Activated CD4-positive, alpha-beta T cell treated with anti-CD3 and anti-CD28 coated beads, Interleukin-2, amount 10 ng/mL, durations not matched to agents 24 days and 14 days (primary cell): ENCODE data around the gene CHPT1. TPM values are rescaled to one million over a fixed set of nuclear protein-coding genes. Genes with fewer than 3 reads are reported as not detected.
A peak's percentile ranks its signal among the peaks of the same experiment; 100 is the strongest.

Source experiments
- DNase-seq: peaks from one replicate; pipeline ENCODE4 v3.0.0; 2022
- H3K27ac Mint-ChIP-seq: one replicate; pipeline ENCODE4 v1.8.0; 2022; ENCODE audit warnings: mild to moderate bottlenecking, mixed read lengths
- H3K27me3 Mint-ChIP-seq: one replicate; pipeline ENCODE4 v1.8.0; 2022; ENCODE audit warnings: mixed read lengths
- H3K36me3 Mint-ChIP-seq: one replicate; pipeline ENCODE4 v1.8.0; 2022; ENCODE audit warnings: low read depth, mild to moderate bottlenecking, mixed read lengths
- H3K4me1 Mint-ChIP-seq: one replicate; pipeline ENCODE4 v1.8.0; 2021; ENCODE audit warnings: mixed read lengths
- H3K4me3 Mint-ChIP-seq: one replicate; pipeline ENCODE4 v1.8.0; 2022; ENCODE audit warnings: mild to moderate bottlenecking, moderate library complexity, mixed read lengths
- H3K9me3 Mint-ChIP-seq: one replicate; pipeline ENCODE4 v1.8.0; 2021; ENCODE audit warnings: mixed read lengths
- intact Hi-C: fragments of 100-400 bp; cut with micrococcal nuclease; formaldehyde crosslinking; loops from one replicate; pipeline ENCODE4 v1.15.1; 2023
- total RNA-seq: library from RNA; stranded (reverse); gene quantifications from 2 replicates; pipeline ENCODE4 v1.2.3, GENCODE V29; 2022

Gene CHPT1
- total RNA-seq, 1 donor from 2014 or later = 13.9 TPM

DNA sequence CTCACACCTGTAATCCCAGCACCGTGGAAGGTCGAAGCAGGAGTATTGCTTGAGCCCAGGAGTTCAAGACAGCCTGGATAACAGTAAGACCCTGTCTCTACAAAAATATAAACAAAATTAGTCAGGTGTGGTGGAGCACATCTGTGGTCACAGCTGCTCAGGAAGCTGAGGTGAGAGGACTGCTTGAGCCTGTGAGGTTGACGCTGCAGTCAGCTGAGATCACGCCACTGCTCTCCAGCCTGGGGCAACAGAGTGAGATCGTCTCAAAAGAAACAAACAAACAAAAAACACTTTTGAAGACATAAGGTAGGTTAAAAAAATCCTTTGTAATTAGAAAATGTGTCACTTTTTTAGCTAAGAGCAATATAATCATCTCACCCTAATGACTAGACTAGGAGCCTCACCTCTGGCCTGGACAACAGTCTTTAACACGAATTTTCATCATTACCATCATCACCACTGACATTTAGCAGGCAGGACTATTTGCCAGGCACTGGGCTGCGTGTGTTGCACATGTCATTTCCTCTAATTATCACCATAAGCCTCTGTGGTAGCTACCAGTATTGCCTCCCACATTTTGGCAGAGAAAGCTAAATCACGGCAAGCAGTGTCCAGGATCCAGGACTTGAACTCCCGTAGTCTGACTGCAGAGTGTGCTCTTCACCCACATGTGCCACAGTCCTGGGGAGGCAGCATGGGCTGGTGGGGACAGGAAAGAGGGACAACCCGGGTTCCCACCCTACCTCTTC, 46.5 kb downstream of the CHPT1 start:
- H3K4me1 Mint-ChIP-seq = peaks cover 4% of the 10 kb centered on the region
- intact Hi-C loops = loop anchor here (5.0 kb wide), 1 partner anchor 47 kb away; the partner anchor contains the start of gene CHPT1
- H3K9me3 Mint-ChIP-seq = no peaks in the 10 kb centered on the region
- DNase-seq = peak; percentile 55
- peaks cover 30% of the 10 kb centered on the region for H3K36me3 Mint-ChIP-seq
- H3K4me3 Mint-ChIP-seq = no peak overlapping the region
- H3K27ac Mint-ChIP-seq = no peak overlapping the region
- no peaks in the 10 kb centered on the region for H3K27me3 Mint-ChIP-seq

- Mint-ChIP-seq H3K4me3 (no peak overlapping the region), H3K27ac (no peak overlapping the region), H3K27me3 (no peaks in the 10 kb centered on the region), H3K9me3 (no peaks in the 10 kb centered on the region), H3K36me3 (peaks cover 43% of the 10 kb centered on the region), H3K4me1 (peaks cover 4% of the 10 kb centered on the region)
- DNase-seq = no peak
- intact Hi-C loops = no loop called here
These were observed 48.0 kb downstream of the CHPT1 start for GRCh38 chr12:101745481-101745880.

DNA sequence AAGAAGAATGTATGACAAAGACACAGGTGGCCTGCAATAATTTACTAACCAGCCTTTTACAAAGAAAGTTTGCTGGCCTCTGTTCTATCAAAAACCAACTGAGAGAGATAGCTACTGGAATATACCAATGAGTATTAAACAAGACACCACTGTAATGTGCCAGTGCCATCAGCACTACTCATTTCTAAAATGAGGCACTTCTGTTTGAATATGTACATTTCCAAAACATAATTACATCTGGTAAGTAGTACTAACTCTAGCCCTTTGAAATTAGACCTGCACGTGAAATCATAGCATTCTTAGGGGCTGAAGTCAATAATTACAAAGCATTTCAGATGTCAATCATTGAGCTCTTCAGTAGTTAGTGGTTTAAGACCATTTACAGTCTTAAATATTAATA, 48.8 kb downstream of the CHPT1 start:
- H3K27me3 Mint-ChIP-seq = no peaks in the 10 kb centered on the region
- H3K27ac Mint-ChIP-seq = no peak overlapping the region
- H3K4me1 Mint-ChIP-seq = peaks cover 5% of the 10 kb centered on the region
- no peak for DNase-seq
- no peaks in the 10 kb centered on the region for H3K9me3 Mint-ChIP-seq
- intact Hi-C loops = no loop called here
- H3K36me3 Mint-ChIP-seq = peaks cover 48% of the 10 kb centered on the region
- H3K4me3 Mint-ChIP-seq = no peak overlapping the region

DNA sequence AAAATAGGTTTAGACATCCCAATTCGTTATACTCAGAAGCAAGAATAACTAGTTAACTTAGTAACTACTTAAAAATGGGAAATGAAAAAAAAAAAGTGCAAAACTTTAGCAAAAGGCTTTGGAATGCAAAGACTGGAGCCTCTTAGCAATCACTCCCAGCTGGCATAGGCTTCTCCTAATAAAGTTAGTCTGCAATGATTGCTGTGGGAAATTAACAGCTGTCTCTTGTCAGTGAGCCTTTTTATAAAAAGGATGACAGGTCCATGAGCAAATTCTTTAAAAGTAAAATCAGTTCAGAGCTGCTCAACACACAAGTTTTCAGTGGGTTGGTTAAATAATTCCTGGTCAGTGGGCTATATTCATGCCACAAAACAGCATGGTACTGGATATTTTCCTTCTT, 49.2 kb downstream of the CHPT1 start:
- no peak for DNase-seq
- no peaks in the 10 kb centered on the region for H3K27me3 Mint-ChIP-seq
- H3K27ac Mint-ChIP-seq = no peak overlapping the region
- peaks cover 5% of the 10 kb centered on the region for H3K4me1 Mint-ChIP-seq
- H3K36me3 Mint-ChIP-seq = peaks cover 50% of the 10 kb centered on the region
- no peak overlapping the region for H3K4me3 Mint-ChIP-seq
- no peaks in the 10 kb centered on the region for H3K9me3 Mint-ChIP-seq
- intact Hi-C loops = no loop called here

- intact Hi-C loops = no loop called here
- Mint-ChIP-seq H3K36me3 (peaks cover 54% of the 10 kb centered on the region), H3K9me3 (no peaks in the 10 kb centered on the region), H3K4me3 (no peak overlapping the region), H3K27me3 (no peaks in the 10 kb centered on the region), H3K4me1 (peaks cover 5% of the 10 kb centered on the region), H3K27ac (no peak overlapping the region)
- DNase-seq = no peak
These were observed 50.3 kb downstream of the CHPT1 start for GRCh38 chr12:101747697-101748096.

- Mint-ChIP-seq H3K4me3 (no peak overlapping the region), H3K36me3 (peaks cover 54% of the 10 kb centered on the region)
These were observed 51.5 kb downstream of the CHPT1 start for GRCh38 chr12:101748907-101749306.

GRCh38 chr12:101749657-101750056, 52.2 kb downstream of the CHPT1 start:
- DNase-seq = no peak
- no peak overlapping the region for H3K4me3 Mint-ChIP-seq
- H3K36me3 Mint-ChIP-seq = peaks cover 53% of the 10 kb centered on the region
- no peaks in the 10 kb centered on the region for H3K9me3 Mint-ChIP-seq
- no peaks in the 10 kb centered on the region for H3K27me3 Mint-ChIP-seq
- H3K4me1 Mint-ChIP-seq = peaks cover 2% of the 10 kb centered on the region
- intact Hi-C loops = no loop called here
- H3K27ac Mint-ChIP-seq = no peak overlapping the region

More at GRCh38 chr12:101748907-101749306, 51.5 kb downstream of the CHPT1 start:
- no peaks in the 10 kb centered on the region for H3K9me3 Mint-ChIP-seq
- intact Hi-C loops = no loop called here
- H3K4me1 Mint-ChIP-seq = peaks cover 3% of the 10 kb centered on the region
- DNase-seq = no peak
- H3K27me3 Mint-ChIP-seq = no peaks in the 10 kb centered on the region
- no peak overlapping the region for H3K27ac Mint-ChIP-seq

- H3K27me3 Mint-ChIP-seq = no peaks in the 10 kb centered on the region
- no peaks in the 10 kb centered on the region for H3K9me3 Mint-ChIP-seq
- no peak for DNase-seq
- no peak overlapping the region for H3K4me3 Mint-ChIP-seq
- H3K36me3 Mint-ChIP-seq = peaks cover 56% of the 10 kb centered on the region
- H3K27ac Mint-ChIP-seq = no peak overlapping the region
- peaks cover 2% of the 10 kb centered on the region for H3K4me1 Mint-ChIP-seq
- intact Hi-C loops = no loop called here
These were observed 52.7 kb downstream of the CHPT1 start for GRCh38 chr12:101750152-101750551.

DNA sequence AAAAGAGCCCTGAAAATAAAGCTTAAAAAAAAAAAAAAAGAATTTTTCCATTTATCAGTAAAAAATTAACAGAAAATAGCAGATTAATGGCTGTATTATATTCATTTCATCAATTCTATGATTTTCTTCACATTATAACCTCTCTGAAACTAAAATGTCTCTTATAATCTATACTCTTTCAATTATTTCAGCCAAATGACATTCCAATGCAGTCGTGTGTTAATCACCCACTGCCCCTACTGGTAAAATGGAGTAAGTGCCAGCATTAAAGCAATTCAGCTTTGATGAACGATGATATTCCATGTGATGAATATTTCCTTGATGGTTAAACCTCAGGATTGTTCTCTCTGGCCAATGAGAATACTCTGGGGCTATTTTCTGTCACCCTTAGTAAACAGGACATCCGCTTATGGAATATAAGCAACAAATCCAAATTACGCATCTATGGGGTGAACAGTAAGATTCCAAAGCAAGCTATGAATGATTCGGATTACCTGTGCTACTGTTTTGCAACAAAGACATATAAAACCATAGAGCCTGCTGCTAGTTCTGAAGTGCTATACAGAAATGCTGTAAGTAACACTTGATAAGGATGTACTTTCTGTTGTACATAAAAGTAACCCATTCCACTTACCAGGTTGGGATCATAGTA, 62.1 kb downstream of the CHPT1 start:
- Mint-ChIP-seq H3K27me3 (no peaks in the 10 kb centered on the region), H3K4me1 (peaks cover 2% of the 10 kb centered on the region), H3K9me3 (no peaks in the 10 kb centered on the region), H3K27ac (no peak overlapping the region), H3K36me3 (peaks cover 45% of the 10 kb centered on the region), H3K4me3 (no peak overlapping the region)
- intact Hi-C loops = loop anchor here (2.0 kb wide), 1 partner anchor 345 kb away; no protein-coding TSS in a partner anchor
- DNase-seq = no peak

DNA sequence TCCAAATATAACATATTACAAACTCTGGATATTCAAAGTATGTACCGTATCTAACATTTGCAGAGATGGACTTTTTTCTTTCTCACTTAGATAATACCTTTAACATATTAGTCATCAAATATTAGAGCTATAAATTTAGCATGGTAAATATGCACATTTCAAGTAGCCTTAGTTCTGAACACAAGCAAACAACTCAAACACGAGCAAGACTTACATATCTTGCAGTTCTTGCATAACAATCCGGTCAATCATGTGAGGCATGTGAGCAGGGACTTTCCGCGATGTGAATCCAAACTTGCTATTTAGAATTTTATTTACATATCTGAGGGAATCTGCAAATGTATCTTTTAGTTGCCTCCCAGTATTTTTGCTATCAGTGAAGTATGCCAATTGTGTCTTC, 63.9 kb downstream of the CHPT1 start:
- no peak overlapping the region for H3K4me3 Mint-ChIP-seq
- H3K27me3 Mint-ChIP-seq = no peaks in the 10 kb centered on the region
- no peak overlapping the region for H3K27ac Mint-ChIP-seq
- no peaks in the 10 kb centered on the region for H3K9me3 Mint-ChIP-seq
- intact Hi-C loops = no loop called here
- H3K36me3 Mint-ChIP-seq = peaks cover 37% of the 10 kb centered on the region
- DNase-seq = no peak
- H3K4me1 Mint-ChIP-seq = peaks cover 2% of the 10 kb centered on the region

- Mint-ChIP-seq H3K36me3 (peaks cover 34% of the 10 kb centered on the region), H3K9me3 (no peaks in the 10 kb centered on the region), H3K4me1 (peaks cover 2% of the 10 kb centered on the region), H3K27ac (no peak overlapping the region), H3K4me3 (no peak overlapping the region), H3K27me3 (no peaks in the 10 kb centered on the region)
- intact Hi-C loops = no loop called here
- no peak for DNase-seq
These were observed 64.3 kb downstream of the CHPT1 start for GRCh38 chr12:101761781-101762180.

DNA sequence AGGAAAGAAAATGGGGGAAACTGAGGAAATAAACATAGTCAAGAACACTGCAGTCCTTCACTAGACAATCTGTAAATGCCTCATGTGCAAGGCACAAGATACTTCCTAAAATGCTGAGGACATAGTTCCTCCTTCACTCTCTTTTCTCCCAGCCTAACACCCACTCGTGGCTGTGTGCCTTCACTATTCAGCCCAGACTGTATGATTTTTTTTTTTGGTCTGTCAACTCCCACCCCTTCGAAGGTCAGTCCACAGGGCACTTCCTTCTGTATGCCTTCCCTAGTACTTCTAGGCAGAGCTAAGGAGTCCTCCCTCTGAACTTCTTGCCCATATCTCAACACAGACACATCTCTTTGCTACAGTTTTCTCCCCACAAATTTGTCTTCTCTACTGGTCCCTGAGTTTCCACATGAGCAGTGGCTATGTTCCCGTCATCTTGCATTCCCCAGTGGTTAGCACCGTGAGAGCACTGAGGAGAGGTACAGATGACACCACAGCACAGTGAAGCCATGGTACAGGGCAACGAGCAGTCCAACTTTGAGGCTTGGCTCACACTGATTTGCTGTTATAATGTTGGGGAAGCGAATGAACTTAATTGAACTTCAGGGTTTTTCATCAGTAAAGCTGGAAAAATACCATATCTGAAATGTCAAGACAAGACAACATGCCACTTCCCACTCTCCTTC, 65.9 kb downstream of the CHPT1 start:
- H3K27ac Mint-ChIP-seq = no peak overlapping the region
- H3K27me3 Mint-ChIP-seq = no peaks in the 10 kb centered on the region
- intact Hi-C loops = no loop called here
- no peak overlapping the region for H3K4me3 Mint-ChIP-seq
- H3K9me3 Mint-ChIP-seq = no peaks in the 10 kb centered on the region
- H3K36me3 Mint-ChIP-seq = peaks cover 27% of the 10 kb centered on the region
- no peak for DNase-seq
- H3K4me1 Mint-ChIP-seq = peaks cover 2% of the 10 kb centered on the region

DNA sequence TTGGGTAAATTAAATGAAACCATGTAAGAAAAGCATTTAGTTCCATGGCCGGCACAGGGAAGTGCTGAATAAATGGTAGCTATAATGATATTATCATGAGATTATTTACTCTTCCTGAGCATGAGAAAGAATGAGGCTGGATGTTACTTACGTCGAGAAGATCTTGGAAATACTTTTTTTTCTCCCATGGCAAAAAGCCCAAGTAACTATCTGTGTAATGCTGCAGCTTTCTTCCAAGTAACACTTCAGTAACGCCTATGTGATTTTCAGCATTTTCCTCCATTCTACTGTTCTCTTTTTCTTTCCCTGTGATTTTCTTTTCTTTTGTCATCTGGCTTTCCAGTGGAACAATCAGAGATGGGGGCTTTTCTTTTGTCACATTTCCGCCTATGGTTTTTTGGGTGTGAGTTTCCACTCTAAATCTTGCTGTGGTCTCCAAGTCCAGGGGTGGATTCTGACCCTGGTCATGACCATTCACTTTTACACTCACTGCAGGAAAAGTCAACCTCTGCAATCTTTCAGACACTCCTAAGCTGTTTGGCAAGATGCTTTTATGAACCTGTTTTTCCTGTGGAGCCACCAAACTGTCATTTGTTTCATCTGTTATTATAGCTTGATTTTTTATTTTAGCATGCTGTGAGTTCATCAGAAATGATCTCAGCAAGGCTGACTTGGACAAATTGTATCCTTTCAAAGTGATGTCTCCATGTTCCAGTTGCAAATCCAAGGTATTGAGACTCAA, 66.8 kb downstream of the CHPT1 start:
- Mint-ChIP-seq H3K27me3 (no peaks in the 10 kb centered on the region), H3K4me1 (peaks cover 2% of the 10 kb centered on the region), H3K4me3 (no peak overlapping the region), H3K27ac (no peak overlapping the region), H3K9me3 (no peaks in the 10 kb centered on the region), H3K36me3 (peaks cover 25% of the 10 kb centered on the region)
- intact Hi-C loops = no loop called here
- DNase-seq = no peak
